GM21390 (cell line): ENCODE results near the gene CRISP1.
"Not testable (repeated sequence)": the region's sequence is repeated elsewhere in the genome, so short reads cannot be mapped to it uniquely, and the experiment has no call there.

ENCODE experiments used
- ATAC-seq: cut with Tn5 transposase; IDR thresholded peaks from one replicate; pipeline ENCODE4 v1.9.1; 2021; ENCODE audit not compliant: unreplicated experiment

Gene CRISP1

DNA sequence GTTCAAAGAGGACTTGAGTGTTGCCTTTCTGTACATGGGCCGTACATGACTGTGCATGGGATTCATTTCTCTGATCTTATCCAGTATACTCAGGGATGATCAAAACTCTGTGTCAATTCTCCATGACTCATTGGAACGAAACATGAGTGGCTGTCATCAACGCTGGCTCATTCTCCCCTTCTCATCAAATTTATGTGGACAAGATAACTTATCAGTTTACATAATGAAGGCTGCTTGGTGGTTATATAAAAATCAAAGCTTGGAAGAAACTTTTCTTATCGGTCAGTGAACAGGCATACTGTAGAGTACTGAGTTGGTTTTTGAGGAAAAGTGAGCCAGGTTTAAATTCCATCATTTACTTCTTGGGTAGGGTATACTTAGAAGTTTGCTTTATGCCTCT lies 24.9 kb downstream of the CRISP1 start:
- no peak for ATAC-seq

DNA sequence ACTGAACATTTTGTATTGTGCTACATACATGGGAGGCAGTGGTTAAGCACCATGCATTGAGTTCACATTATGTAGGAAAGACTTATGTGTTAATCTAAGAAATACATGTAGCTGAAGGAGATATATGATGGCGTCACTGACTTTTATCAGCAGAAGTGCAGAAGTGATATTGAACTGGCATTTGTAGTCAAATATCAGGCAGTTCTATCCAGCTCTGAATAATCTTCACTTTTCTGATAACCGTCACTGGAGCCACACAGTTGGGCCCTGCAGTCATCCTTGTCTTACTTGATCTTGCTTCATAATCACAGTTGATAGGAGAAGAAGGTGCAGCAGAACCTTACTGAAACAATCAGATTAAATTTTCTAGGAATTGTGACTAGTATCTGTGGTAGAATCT lies 26.4 kb downstream of the CRISP1 start:
- no peak for ATAC-seq

GRCh38 chr6:49839162-49839561 lies 27.2 kb downstream of the CRISP1 start:
- ATAC-seq: no peak

DNA sequence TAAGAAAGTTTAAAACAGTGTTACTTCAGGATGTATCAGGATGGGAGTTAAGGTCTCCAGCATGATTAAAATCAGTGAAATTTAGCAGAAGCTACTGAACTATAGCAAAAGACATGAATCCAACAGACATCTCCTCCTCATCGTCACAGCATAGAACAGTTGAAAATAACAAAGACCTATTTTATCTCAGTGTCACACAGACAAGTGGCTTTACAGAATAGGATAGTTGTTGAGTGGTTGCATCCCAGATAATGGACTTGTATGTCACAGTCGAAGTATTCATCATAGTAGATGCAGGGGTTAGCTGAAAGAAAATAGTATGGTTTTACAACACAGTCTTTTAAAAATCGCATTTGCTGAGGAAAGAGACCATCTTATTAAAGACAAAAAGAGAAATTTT lies 31.2 kb downstream of the CRISP1 start:
- no peak for ATAC-seq

GRCh38 chr6:49833386-49833785 lies 32.9 kb downstream of the CRISP1 start:
- no peak for ATAC-seq

DNA sequence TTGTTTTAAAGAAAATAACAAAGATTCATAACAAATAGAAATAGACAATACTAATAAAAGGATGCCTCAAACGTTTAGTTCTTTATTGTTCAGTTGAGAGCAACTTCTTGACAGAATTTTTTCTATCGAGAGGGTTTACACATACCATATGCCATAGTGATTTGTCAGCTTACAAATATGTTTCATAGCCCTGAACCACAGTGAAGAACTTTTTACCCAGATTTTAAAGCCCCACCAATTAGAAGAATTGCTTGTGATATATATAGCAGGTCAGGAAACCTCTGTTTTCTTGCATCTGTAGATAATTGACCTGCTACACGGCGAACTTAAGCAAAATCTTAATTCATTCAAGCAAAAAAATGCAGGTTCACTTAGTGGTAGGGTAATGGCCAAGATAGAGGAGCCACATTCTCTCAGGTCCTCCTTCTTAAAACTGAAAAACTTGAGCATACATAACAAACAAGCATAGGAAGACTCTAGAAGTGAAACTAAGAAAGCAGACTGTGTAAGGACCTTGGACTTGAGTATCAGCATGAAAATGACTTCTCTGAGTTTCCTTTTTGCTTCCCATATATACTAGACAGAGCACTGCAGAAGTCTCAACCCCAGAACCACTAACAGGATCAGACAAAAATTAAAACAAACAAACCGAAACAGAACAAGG lies 39.5 kb downstream of the CRISP1 start:
- peak; percentile 97 for ATAC-seq

DNA sequence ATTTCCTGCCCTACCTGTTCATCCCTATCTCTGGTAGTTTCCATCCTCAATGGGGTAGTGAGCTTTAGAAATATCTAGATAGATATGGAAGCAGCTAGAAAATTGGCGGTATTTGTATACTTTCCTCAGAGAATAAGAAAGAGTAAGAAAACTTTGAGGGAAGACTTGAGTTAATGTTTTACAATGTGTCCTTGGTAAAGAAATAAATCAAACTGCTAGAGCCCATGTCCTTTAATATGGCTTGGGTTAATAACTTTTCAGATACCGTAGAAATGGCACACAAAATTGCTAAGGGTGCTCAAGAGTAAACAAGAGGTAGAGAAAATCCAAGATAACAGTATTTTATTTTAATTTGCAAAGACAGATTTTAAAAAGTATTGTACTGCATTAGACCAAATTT lies 51.2 kb downstream of the CRISP1 start:
- no peak for ATAC-seq

DNA sequence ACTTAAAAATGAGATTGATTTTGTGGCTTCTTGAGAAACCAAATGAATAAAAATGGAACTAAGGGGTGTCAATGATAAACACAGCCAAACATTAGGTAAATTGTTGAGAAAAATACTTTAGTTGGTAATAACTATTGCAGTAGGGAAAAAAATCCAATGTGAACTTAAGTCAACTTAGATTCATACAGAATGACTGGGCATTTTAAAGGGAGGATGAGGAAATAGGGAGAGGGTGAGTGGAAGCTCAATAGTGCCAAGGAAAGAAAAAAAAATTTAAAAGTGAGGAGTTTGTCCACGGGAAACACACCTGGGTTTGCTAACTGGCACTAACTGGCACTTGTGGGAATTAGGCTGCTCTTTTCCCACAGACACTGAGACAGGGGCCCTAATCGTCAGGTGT lies 53.1 kb downstream of the CRISP1 start:
- ATAC-seq: no peak

DNA sequence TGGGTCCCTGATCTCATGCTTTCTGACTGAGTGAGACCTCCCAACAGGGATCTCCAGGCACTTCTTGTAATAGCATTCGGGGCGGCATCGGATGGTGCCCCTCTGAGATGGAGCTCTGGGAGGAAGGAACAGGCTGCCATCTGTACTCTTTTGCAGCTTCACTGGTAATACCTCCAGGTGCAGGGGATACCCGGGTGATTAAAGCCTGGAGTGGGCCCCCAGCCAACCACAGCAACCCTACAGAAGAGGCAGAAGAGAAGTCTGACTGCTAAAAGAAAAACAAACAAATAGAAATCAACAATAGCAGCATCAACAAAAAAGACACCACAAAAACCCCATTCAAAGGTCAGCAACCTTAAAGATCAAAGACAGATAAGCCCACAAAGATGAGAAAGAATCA lies 60.2 kb downstream of the CRISP1 start:
- ATAC-seq: no peak

GRCh38 chr6:49805246-49805645 lies 61.1 kb downstream of the CRISP1 start:
- ATAC-seq: no peak

DNA sequence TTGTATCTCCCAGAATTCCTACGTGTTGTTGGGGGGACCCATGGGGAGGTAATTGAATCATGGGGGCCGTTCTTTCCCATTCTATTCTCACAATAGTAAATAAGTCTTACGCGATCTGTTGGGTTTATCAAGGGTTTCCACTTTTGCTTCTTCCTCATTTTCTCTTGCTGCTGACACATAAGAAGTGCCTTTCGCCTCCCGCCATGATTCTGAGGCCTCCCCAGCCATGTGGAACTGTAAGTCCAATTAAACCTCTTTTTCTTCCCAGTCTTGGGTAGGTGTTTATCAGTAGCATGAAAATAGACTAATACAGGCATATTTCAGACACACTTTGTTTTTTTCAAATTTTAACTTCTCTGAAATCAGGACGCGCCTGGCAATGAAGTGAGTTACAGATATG lies 64.8 kb downstream of the CRISP1 start:
- ATAC-seq: no peak

DNA sequence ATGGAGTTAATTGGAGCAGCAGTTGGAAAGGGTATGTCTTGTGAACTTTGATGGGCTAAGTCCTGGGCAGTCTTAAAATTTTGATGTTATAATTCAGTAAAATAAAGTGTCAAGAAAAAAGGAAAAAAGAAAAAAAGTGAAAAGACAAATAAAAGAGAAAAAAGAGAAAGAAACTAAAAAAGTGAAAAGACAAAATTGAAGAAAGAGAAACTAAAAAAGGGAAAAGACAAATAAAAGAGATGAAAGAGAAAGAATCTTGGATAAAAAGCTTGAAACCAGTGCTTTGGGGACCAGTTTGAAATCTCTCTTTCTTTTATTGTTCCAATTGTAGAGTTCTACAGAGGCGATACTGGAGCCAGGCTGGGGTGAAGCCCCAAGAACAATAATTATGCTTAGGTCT lies 67.2 kb downstream of the CRISP1 start:
- no peak for ATAC-seq

GRCh38 chr6:49796842-49797455 lies 69.4 kb downstream of the CRISP1 start:
- ATAC-seq: not testable (repeated sequence)

DNA sequence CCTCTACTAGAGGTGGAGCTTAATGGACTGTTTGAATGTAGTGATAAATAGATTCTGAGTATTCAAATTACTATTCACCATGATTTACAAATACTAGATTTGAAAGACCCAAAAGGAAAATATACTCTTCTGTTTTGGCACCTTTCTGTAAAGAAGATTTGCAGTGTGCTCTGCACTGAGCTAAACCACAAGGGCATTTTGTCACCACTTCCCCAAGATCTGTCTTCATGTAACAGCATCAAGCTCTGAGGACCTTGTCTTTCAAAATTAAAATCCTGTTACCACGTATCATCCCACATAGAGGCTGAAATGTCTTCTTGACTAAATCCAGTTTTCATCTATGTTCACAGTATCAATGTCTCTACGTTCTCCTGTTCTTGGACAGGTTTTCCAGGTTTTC lies 76.0 kb downstream of the CRISP1 start:
- ATAC-seq: no peak

GRCh38 chr6:49787176-49787575 lies 79.2 kb downstream of the CRISP1 start, which contains the start of gene PGK2:
TSS of gene PGK2 (minus strand) at chr6:49787285. CDS start at chr6:49787187, 98 bp downstream.
- no peak for ATAC-seq

DNA sequence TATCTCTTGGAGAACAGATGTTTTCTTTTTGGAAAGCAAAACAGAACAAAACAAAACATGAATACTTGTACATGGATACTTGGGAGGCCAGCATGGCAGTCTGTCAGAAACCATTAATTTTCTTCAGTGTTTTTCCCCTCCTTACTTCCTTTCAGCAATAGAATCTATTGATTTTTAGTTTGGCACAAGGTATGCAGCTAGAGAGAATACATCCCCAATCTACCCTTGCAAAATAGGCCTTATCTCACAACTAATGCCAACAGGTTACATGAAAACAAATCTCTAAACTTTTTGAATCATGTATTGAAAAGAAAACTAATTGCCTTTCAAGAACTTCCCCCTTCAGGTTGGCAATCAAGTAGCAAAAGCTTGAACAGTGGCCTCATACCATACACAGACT lies 82.1 kb downstream of the CRISP1 start:
- ATAC-seq: no peak
